ENCODE measurements around the gene GGA2.
"Not testable (repeated sequence)": the region's sequence is repeated elsewhere in the genome, so short reads cannot be mapped to it uniquely, and the experiment has no call there.

The GGA2 gene

DNA sequence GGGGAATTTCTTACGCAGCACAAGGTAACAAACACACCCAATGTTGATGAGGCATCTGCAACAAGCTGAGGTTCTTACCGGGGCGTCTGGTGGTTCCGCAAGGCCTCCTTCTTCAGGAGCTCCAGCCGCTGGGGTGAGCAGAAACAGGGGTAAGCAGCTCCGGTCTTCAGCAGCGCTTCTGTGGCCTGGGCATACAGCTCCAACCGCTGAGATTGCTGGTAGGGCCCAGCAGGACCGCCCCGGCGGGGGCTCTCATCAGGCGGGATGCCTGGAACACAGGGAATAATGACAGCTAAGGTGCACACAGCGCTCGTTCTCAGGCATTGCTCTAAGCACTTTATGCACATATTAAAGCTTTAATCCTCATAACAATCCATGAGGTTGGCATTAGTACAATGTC lies 34.1 kb upstream of the GGA2 start (continued):
- no peak for TF ChIP-seq ZNF514 (tag by site-specific recombination; IDR thresholded peaks at IDR 0.05)

DNA sequence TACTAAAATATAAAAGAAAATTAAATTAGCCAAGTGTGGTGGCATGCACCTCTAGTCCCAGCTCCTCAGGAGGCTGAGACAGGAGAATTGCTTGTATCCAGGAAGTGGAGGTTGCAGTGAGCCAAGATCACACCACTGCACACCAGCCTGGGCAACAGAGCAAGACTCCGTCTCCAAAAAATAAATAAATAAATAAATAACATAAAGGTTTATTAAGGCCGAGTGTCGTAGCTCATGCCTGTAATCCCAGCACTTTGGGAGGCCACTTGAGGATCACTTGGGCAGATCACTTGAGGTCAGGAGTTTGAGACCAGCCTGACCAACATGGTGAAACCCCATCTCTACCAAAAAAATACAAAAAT lies 30.5 kb upstream of the GGA2 start:
- H3K9me3 ChIP-seq (ENCODE audit: control insufficient read depth, insufficient read depth, low read depth, low read length); H3K4me3 ChIP-seq (ENCODE audit: low read depth, low read length); POLR2A ChIA-PET; H3K27ac ChIP-seq (ENCODE audit: extremely low read depth, low read depth, low read length); H3K4me1 ChIP-seq (ENCODE audit: control insufficient read depth, insufficient read depth, low read length): not testable (repeated sequence)
- CTCF ChIA-PET = interaction anchor here (1.3 to 1.7 kb wide), 2 partner anchors 17 to 57 kb away, joined by 4 to 11 read pairs; partner anchors contain the start of genes EARS2 and UBFD1
- peaks cover 28 to 62% of the 10 kb centered on the region in 2 experiments; a peak in 2 of 3 replicates for H3K36me3 ChIP-seq (ENCODE audit: control insufficient read depth in 2 of 2, insufficient read depth in 1 of 2, low read length in 2 of 2)

DNA sequence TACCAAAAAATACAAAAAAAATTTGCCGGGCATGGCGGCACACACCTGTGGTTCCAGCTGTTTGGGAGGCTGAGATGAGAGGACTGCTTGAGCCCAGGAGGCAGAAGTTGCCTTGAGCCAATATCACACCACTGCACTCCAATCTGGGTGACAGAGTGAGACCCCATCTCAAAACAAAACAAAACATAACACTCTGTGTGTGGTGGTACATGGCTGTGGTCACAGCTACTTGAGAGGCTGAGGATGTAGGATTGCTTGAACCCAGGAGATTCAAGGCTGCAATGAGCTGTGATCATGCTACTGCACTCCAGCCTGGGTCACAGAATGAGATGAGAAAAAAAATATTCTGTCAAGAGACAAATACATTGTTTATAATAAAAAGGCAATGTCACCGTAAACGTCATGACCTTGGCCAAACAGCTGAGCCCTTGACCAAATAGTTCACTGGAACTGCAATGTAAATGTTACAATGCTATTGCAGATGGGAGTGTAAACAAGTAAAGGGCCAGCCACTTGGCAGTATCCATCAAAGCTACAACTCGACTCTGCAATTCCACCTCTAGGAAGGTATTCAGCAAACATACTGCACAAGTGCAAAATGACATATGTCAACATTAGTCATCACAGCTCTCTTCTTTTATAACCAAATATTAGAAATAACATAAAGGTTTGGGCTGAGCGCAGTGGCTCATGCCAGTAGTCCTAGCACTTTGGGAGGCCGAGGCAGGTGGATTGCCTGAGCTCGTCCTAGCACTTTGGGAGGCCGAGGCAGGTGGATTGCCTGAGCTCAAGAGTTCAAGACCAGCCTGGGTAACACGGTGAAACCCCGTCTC lies 29.9 kb upstream of the GGA2 start:
- ChIA-PET POLR2A (interaction anchor here (0.9 to 1.5 kb wide), 2 partner anchors 15 to 17 kb away, joined by 4 to 8 read pairs; partner anchors contain the start of genes EARS2 and UBFD1), CTCF (interaction anchor here (0.7 to 1.7 kb wide), 3 partner anchors 17 to 57 kb away, joined by 3 to 11 read pairs (median 4); partner anchors contain the start of genes EARS2 and UBFD1)
- Histone ChIP-seq H3K9me3 (ENCODE audit: control insufficient read depth, insufficient read depth, low read depth, low read length) (no peaks in the 10 kb centered on the region), H3K4me3 (ENCODE audit: low read depth, low read length) (no peak overlapping the region), H3K4me1 (ENCODE audit: control insufficient read depth, insufficient read depth, low read length) (no peaks in the 10 kb centered on the region), H3K36me3 (ENCODE audit: control insufficient read depth in 2 of 2, insufficient read depth in 1 of 2, low read length in 2 of 2) (peaks cover 23 to 62% of the 10 kb centered on the region in 2 experiments; a peak in 2 of 3 replicates), H3K27ac (ENCODE audit: extremely low read depth, low read depth, low read length) (no peak overlapping the region)
- TF ChIP-seq IKZF3 (tag by site-specific recombination; IDR thresholded peaks at IDR 0.05) (no peak), ZNF792 (tag by site-specific recombination; IDR thresholded peaks at IDR 0.05) (no peak), ZNF704 (tag by site-specific recombination; IDR thresholded peaks at IDR 0.05) (no peak), ZNF768 (tag by site-specific recombination; IDR thresholded peaks at IDR 0.05) (no peak), MEIS1 (CRISPR knock-in tag; IDR thresholded peaks at IDR 0.05; ENCODE audit: borderline replicate concordance) (no peak), ZFP69B (tag by site-specific recombination; IDR thresholded peaks at IDR 0.05) (no peak), ZNF529 (tag by site-specific recombination; IDR thresholded peaks at IDR 0.05; ENCODE audit: insufficient replicate concordance) (no peak), HIC1 (tag by site-specific recombination; IDR thresholded peaks at IDR 0.05) (no peak), ZNF555 (tag by site-specific recombination; conservative IDR thresholded peaks at IDR 0.05) (no peak), ZNF302 (tag by site-specific recombination; IDR thresholded peaks at IDR 0.05; ENCODE audit: low read depth) (no peak), ZNF341 (tag by site-specific recombination; IDR thresholded peaks at IDR 0.05; ENCODE audit: low read depth) (no peak), GLIS2 (tag by site-specific recombination; IDR thresholded peaks at IDR 0.05) (no peak), ZNF530 (tag by site-specific recombination; IDR thresholded peaks at IDR 0.05; ENCODE audit: low read depth) (no peak)
- TF ChIP-seq, protein P1, sequence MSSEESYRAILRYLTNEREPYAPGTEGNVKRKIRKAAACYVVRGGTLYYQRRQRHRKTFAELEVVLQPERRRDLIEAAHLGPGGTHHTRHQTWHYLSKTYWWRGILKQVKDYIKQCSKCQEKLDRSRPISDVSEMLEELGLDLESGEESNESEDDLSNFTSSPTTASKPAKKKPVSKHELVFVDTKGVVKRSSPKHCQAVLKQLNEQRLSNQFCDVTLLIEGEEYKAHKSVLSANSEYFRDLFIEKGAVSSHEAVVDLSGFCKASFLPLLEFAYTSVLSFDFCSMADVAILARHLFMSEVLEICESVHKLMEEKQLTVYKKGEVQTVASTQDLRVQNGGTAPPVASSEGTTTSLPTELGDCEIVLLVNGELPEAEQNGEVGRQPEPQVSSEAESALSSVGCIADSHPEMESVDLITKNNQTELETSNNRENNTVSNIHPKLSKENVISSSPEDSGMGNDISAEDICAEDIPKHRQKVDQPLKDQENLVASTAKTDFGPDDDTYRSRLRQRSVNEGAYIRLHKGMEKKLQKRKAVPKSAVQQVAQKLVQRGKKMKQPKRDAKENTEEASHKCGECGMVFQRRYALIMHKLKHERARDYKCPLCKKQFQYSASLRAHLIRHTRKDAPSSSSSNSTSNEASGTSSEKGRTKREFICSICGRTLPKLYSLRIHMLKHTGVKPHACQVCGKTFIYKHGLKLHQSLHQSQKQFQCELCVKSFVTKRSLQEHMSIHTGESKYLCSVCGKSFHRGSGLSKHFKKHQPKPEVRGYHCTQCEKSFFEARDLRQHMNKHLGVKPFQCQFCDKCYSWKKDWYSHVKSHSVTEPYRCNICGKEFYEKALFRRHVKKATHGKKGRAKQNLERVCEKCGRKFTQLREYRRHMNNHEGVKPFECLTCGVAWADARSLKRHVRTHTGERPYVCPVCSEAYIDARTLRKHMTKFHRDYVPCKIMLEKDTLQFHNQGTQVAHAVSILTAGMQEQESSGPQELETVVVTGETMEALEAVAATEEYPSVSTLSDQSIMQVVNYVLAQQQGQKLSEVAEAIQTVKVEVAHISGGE (tag by site-specific recombination; conservative IDR thresholded peaks at IDR 0.05; ENCODE audit: low read depth) = no peak

Data from HEK293 (cell line).